ENCODE measurements around the gene PPP4R2.
"Not testable (repeated sequence)": the region's sequence is repeated elsewhere in the genome, so short reads cannot be mapped to it uniquely, and the experiment has no call there.

The PPP4R2 gene

GRCh38 chr3:73026760-73027113 lies 30.1 kb downstream of the PPP4R2 start:
- DNase-seq = no peak

- DNase-seq = no peak
Measured at GRCh38 chr3:73028803-73029202, 32.2 kb downstream of the PPP4R2 start.

DNA sequence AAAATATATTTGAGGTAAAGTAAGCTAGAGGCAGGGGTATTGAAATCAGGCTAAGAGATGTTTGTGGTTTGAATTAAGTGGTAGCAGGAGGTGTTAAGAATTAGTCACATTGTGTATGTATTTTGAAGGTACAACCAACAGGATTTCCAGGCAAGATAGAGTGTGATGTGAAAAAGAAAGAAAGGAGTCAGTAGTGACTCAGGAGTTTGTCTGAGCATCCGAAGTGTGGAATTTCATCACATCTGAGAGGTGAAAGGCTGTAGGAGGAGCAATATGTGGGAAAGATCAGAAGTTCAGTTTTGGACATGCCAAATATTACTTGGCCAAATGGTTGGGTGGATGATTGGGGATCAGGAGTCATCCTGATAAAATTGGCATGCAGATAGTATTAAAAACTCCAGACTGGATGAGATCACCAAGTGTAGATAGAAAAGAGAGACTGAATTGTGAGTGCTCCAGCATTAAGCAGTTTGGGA lies 32.7 kb downstream of the PPP4R2 start:
- peak; percentile 45 for DNase-seq

DNA sequence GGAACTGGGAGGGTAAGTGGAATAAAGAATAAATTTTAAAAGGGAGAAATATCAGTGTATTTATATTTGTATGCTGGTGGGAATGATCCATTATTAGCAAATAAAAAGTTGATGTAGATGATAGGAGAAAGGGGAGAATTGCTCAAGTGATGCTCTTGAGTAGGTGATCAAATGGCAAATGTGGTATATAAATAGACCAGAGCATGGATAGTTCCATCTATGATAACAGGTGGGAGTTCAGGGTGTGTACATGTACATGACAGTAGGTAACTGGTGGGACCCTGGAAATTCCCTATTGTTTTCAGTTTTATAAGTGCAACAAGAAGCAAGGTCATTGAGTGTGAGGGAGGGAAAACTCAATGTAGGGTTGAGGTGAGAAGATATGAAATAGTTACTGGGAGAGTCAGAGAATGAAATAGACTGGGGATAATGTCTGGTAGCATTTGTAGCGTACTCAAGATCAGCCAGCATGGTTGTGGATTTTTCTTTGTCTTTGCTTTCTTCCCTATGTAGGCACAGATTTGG lies 33.5 kb downstream of the PPP4R2 start:
- no peak for DNase-seq

- DNase-seq = no peak
Measured at GRCh38 chr3:73031573-73032103, 35.0 kb downstream of the PPP4R2 start.

DNA sequence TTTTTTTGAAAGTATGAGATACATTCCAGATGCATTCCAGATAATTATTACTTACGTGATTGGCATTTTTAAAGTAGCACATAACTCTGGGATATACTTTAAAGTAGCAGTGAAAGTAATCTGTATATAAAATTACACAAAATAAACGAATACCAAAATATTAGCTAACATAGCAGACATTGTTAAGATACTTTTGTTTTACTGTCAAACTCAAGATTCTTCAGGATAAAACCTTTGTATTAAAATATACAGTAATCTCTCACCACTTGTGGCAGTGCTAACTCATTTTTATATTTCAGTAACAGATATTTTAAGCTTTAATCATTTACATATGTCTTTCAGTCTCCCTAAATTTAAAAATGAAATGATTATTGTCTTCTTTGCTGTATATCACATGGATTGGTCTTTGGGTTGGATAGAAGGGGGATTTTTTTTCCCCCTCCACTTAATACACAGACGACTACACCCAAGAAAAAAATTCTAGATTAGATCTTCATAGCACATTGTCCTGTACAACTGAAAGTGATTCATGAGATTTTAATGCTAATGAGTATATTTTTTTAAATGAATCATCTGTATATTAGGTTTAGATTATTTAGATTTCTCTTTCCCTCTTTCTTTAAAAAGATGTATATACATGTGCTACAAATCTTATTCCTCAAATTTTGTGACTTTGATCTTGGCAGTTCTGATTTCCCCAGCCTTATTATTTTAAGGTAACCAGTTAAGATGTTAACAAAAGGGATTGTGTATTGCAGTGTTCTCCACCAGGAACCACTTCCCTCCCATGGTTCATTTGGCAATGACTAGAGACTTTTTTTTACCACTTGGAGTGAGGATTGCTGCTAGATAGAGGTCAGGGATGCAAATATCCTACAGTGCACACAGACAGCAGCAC lies 40.3 kb downstream of the PPP4R2 start:
- DNase-seq = no peak

DNA sequence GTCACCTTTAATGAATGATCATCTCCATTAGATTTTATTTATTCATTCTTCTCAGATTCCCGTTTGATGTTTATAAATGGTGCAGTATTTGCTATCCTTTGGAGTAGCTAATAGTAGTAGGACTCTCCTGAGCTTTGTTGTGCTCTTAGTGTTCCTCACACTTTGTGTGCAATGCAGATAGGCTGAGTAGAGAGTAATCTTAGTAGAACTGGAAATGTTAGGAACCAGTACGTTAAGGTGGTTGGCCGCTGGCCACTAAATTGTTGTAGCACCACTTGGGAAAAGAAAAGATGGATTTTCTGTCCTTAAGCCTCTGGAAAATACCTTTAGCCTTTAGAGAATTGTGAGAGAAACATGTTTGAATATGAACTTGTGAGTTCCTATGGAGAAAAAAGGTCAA lies 44.9 kb downstream of the PPP4R2 start:
- no peak for DNase-seq

GRCh38 chr3:73043414-73043813 lies 46.8 kb downstream of the PPP4R2 start:
- DNase-seq = no peak

GRCh38 chr3:73045391-73045790 lies 48.8 kb downstream of the PPP4R2 start:
- DNase-seq = no peak

GRCh38 chr3:73046195-73046594 lies 49.6 kb downstream of the PPP4R2 start:
- no peak for DNase-seq

DNA sequence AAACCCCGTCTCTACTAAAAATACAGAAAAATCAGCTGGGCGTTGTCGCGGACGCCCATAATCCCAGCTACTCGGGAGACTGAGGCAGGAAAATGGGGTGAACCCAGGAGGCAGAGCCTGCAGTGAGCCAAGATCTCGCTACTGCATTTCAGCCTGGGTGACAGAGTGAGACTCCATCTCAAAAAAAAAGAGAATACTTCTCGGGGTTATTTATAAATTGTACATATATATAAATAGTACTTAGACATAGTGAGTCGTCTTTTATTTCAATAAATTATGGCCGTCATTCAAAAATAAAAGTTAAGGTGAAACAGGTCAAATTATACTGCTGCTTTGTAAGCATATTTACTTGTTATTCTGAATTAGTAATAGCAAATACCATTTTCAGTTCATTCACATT lies 52.7 kb downstream of the PPP4R2 start:
- no peak for DNase-seq

GRCh38 chr3:73052857-73053256 lies 56.2 kb downstream of the PPP4R2 start:
- no peak for DNase-seq

GRCh38 chr3:73055583-73055982 lies 59.0 kb downstream of the PPP4R2 start:
- DNase-seq = no peak

GRCh38 chr3:73056014-73056844 lies 59.6 kb downstream of the PPP4R2 start:
- peak; percentile 21 for DNase-seq

- DNase-seq = no peak
Measured at GRCh38 chr3:73056845-73057150, 60.2 kb downstream of the PPP4R2 start.

DNA sequence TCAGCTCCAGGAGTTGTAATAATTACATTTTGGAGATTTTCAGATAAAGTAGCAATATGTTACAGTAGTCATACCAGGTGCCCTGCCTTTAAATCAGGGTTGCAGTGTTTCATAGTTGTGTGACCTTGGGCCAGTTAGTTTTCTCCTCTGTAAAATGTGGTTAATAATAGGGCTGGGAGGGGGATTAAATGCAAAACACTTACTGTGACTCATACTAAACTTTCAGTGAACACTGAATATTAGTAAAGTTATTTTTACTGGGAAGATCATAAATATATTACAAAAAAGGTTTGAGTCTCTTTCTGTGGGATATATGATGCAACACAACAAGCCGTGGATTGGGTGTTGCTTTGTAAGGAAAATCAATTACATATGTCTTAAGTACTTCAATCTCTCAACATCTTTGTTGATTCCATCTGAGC lies 63.7 kb downstream of the PPP4R2 start:
- no peak for DNase-seq

DNA sequence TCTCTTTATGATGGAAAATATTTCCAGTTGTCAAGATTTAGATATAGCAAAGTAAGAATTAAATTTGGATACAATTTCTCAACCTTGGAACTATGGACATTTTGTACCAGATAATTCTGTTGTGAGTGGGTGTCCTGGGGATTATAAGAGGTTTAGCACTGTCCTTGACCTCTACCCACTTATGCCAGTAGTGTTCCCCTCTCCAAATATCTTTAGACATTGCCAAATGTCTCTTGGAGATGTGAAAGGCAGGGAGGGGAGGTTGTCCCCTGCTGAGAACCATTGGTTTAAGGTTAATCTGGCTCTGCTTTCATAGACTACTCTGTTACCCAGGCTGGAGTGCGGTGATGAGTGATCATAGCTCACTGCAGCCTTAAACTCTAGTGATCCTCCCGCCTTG lies 64.8 kb downstream of the PPP4R2 start, which contains the start of gene EBLN2:
Gene EBLN2, plus strand, starts transcription at position 244 of the 400 bp plus-strand sequence. CDS start 423 bp downstream, outside the sequence.
- DNase-seq = no peak

DNA sequence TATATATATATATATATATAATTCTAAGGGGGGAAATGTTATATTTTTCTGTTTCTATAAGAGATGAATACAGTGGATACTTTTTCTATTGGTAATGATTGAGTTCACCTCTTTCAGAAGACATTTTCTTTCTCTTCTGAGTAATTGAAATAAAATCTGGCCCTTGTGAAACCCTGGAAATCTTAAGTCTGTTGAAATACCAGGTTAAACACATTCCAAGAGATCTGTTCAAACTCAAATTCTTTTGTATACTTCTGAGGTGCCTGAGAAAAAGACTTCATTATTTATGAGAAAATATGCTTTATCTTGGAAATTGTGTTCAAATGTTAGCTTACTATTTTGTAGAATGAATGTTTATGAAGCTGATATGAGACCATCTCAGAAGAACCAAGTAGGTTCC lies 69.6 kb downstream of the PPP4R2 start:
- DNase-seq = not testable (repeated sequence)

- DNase-seq = no peak
Measured at GRCh38 chr3:73068419-73068818, 71.8 kb downstream of the PPP4R2 start.

- DNase-seq = no peak
Measured at GRCh38 chr3:73069187-73069586, 72.6 kb downstream of the PPP4R2 start.

GRCh38 chr3:73069775-73070444 lies 73.3 kb downstream of the PPP4R2 start:
- no peak for DNase-seq

DNA sequence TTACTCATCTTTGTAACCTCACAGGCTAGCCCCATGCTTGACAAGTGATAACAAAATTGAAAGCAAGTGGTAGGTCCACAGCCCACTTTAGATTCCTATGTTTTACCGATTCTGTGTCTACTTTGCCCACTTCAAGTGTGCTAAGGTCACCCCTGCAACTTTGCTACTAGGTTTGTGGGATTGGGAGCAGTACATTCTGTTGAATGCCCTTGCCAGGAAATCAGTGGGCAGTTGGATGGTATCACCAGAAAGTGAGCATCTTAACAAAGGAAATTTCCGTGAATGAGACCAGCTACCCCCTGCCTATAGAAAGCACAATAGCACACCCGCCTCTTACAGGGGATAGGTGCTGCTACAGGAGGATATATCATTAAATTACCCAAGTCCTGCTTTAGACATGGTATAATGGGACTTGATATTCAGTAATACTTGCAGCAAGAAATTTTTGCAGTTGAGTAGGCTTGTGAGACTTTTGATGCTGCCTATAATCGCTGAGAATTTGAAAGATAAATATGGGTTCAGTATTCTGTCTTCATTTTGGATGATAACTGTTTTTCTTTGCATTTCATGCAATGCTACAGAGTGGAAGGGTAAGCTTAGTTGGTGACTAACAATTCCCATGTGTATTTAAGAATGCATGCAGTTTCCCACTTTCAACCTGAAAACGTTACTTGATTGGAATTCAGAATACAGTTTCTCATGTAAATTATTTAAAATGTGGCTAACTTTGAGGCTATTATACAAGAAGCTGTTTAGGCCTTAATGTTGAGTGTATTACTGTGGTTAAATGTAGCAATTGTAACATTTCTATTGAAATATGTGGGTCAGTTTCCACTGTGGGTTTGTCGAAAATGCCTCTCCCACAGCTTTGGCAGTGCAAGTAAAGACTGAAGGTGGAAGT lies 74.3 kb downstream of the PPP4R2 start:
- DNase-seq = no peak

Data from CD4-positive, alpha-beta T cell treated with Interleukin-4 for 4 hours (primary cell).